ENCODE results near the gene CEACAM18. TPM values are rescaled to one million over a fixed set of nuclear protein-coding genes. Genes with fewer than 3 reads are reported as not detected.

Gene CEACAM18
- total RNA-seq (not detected), polyA plus RNA-seq (not detected)
- long read RNA-seq, donor 1, result 0 reads
- long read RNA-seq, donor 2, result 0 reads
- long read RNA-seq, donor 3, result 0 reads
- long read RNA-seq, donor 4, result 0 reads
- long read RNA-seq, donor 5, result 0 reads
- long read RNA-seq, donor 6, result 0 reads
- long read RNA-seq, donor 7, result 0 reads
- long read RNA-seq, donor 8, result 0 reads
- long read RNA-seq, donor 9, result 0 reads
- long read RNA-seq, donor 10, result 0 reads

DNA sequence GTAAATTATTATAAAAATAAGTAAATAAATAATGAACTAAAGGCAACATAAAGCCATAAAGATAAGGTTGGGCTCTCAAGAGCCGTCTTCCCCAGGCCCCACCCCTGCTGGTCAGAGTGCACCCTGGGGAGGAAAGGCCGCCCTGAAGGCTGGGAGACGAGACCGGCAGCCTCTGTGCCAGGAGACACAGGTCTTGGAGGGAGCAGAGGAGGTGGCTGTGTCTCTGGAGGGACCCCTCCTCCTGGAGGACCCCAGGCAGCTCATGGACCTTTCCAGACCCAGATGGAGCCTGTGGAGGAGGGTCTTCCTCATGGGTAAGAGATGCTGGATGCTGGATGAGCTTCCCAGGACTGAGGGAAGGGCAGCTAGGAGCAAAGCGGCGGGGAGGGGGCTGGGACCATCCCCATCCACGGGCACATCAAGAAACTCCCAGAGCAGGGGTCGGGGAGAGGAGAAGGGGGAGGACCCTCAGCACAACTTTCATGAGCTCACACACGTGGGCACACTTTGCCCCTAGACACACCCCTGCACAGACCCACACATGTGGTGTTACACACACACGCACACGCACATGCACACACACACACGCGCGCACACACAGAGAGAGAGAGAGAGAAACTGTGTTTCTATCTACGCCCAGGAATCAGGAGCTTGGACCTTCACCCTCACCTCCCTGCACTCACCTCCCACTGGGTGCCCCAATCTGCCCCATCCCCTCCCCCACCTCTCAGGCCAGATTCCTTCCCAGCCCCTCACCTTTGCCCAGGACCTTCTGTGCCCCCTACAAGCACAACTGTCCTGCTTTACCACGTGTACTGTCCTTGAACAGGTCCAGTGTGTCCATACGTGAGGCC, at the start of gene CEACAM18:
TSS of gene CEACAM18 (plus strand) at position 159 of the 854 bp plus-strand sequence.
- Histone ChIP-seq H3K27me3 (peaks cover 0 to 52% (median 16%) of the 10 kb centered on the region in 3 donors), H3K4me1 (peaks cover 0 to 11% (median 0%) of the 10 kb centered on the region in 4 donors), H3K36me3 (no peaks in the 10 kb centered on the region), H3K4me3 (no peak within 1 kb of the TSS), H3K9me3 (no peaks in the 10 kb centered on the region), H3K27ac (no peak within 1 kb of the TSS)
- intact Hi-C loops (cut with DNase I; ENCODE audit: low total_unique reads), result no loop called here
- whole genome bisulfite sequencing, 5 donors, result 54 to 65% (median 59%) methylated on average over 13 to 17 of the region's 17 CpGs
- TF ChIP-seq POLR2AphosphoS5 (IDR thresholded peaks at IDR 0.05) (no peak), POLR2A (IDR thresholded peaks at IDR 0.05) (no peak)
- DNase-seq, result peak in 1 of 2 donors; percentile 28

DNA sequence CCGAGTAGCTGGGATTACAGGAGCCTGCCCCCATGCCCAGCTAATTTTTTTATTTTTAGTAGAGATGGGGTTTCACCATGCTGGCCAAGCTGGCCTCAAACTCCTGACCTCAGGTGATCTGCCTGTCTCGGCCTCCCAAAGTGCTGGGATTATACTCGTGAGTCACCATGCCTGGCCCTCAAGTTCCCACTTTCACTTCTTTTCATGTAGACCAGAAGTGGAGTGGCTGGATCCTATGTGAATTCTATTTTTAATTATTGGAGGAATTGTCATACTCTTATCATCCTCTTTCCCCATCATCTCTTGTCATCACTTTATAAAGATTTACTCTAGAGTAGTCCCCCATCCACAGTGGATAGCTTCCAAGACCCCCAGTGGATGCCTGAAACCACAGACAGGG, 48.1 kb upstream of the CEACAM18 start:
- H3K27me3 ChIP-seq, result peaks cover 0 to 26% (median 0%) of the 10 kb centered on the region in 3 donors
- no peaks in the 10 kb centered on the region for H3K4me1 ChIP-seq
- TF ChIP-seq POLR2A (IDR thresholded peaks at IDR 0.05), result no peak
- TF ChIP-seq, protein P1, sequence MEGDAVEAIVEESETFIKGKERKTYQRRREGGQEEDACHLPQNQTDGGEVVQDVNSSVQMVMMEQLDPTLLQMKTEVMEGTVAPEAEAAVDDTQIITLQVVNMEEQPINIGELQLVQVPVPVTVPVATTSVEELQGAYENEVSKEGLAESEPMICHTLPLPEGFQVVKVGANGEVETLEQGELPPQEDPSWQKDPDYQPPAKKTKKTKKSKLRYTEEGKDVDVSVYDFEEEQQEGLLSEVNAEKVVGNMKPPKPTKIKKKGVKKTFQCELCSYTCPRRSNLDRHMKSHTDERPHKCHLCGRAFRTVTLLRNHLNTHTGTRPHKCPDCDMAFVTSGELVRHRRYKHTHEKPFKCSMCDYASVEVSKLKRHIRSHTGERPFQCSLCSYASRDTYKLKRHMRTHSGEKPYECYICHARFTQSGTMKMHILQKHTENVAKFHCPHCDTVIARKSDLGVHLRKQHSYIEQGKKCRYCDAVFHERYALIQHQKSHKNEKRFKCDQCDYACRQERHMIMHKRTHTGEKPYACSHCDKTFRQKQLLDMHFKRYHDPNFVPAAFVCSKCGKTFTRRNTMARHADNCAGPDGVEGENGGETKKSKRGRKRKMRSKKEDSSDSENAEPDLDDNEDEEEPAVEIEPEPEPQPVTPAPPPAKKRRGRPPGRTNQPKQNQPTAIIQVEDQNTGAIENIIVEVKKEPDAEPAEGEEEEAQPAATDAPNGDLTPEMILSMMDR (IDR thresholded peaks at IDR 0.05), result no peak
- no peak for TF ChIP-seq POLR2AphosphoS5 (IDR thresholded peaks at IDR 0.05)
- TF ChIP-seq EP300 (IDR thresholded peaks at IDR 0.05), result no peak
- WGBS, 5 donors, result 47 to 79% (median 52%) methylated on average over 3 of the region's 3 CpGs
- intact Hi-C loops (cut with DNase I; ENCODE audit: low total_unique reads), result loop anchor here (10.0 kb wide), 1 partner anchor 95 kb away; no protein-coding TSS in a partner anchor
- H3K36me3 ChIP-seq, result no peaks in the 10 kb centered on the region
- no peaks in the 10 kb centered on the region for H3K9me3 ChIP-seq
- no peak overlapping the region for H3K27ac ChIP-seq
- no peak overlapping the region for H3K4me3 ChIP-seq
- DNase-seq, result no peak

GRCh38 chr19:51431124-51431523, 47.2 kb upstream of the CEACAM18 start:
- intact Hi-C loops (cut with DNase I; ENCODE audit: low total_unique reads), result loop anchor here (10.0 kb wide), 1 partner anchor 96 kb away; no protein-coding TSS in a partner anchor
- Histone ChIP-seq H3K4me3 (no peak overlapping the region), H3K36me3 (no peaks in the 10 kb centered on the region), H3K9me3 (no peaks in the 10 kb centered on the region), H3K27ac (peak overlapping the region in 2 of 5 donors; percentile 27 to 42), H3K4me1 (no peaks in the 10 kb centered on the region), H3K27me3 (peaks cover 0 to 21% (median 0%) of the 10 kb centered on the region in 3 donors)
- WGBS, 5 donors, result 48 to 82% (median 60%) methylated on average over 3 of the region's 3 CpGs
- TF ChIP-seq POLR2A (IDR thresholded peaks at IDR 0.05) (no peak), POLR2AphosphoS5 (IDR thresholded peaks at IDR 0.05) (no peak), EP300 (IDR thresholded peaks at IDR 0.05) (no peak)
- TF ChIP-seq, protein P1 (IDR thresholded peaks at IDR 0.05), result no peak
- DNase-seq, result no peak

GRCh38 chr19:51433043-51433442, 45.3 kb upstream of the CEACAM18 start:
- Histone ChIP-seq H3K27me3 (peaks cover 0 to 31% (median 0%) of the 10 kb centered on the region in 3 donors), H3K27ac (no peak overlapping the region), H3K9me3 (no peaks in the 10 kb centered on the region), H3K4me3 (no peak overlapping the region), H3K36me3 (no peaks in the 10 kb centered on the region), H3K4me1 (no peaks in the 10 kb centered on the region)
- intact Hi-C loops (cut with DNase I; ENCODE audit: low total_unique reads), result loop anchor here (10.0 kb wide), 1 partner anchor 98 kb away; no protein-coding TSS in a partner anchor
- TF ChIP-seq, protein P1 (IDR thresholded peaks at IDR 0.05), result no peak
- 47 to 65% (median 53%) methylated on average over 4 of the region's 4 CpGs for WGBS, 5 donors
- no peak for DNase-seq

Data from stomach (tissue), 19 donors.